Calu3 (cell line): Measurements from ENCODE around the gene ARID1B. TPM values are rescaled to one million over a fixed set of nuclear protein-coding genes. Genes with fewer than 3 reads are reported as not detected.

Experiments
- BruUV-seq: library from RNA; stranded (reverse); fragments of 400-500 nt; replicated peaks from 2 replicates; lab custom pipeline; 2021; lab: Mats Ljungman, UMichigan
- CTCF ChIA-PET: fragments of 300-600 bp; sonication (Branson Sonifier 250); formaldehyde crosslinking; loops from one replicate; lab custom pipeline; 2022; ENCODE audit warnings: antibody characterized with exemption; lab: Charles Lee
- DNase-seq: peaks from one replicate; pipeline ENCODE4 v3.0.0; 2022
- H3K27ac Mint-ChIP-seq: one replicate; pipeline ENCODE4 v1.8.0; 2022; ENCODE audit warnings: mixed read lengths; ENCODE audit not compliant: unreplicated experiment
- H3K27me3 Mint-ChIP-seq: one replicate; pipeline ENCODE4 v1.8.0; 2022; ENCODE audit warnings: mixed read lengths; ENCODE audit not compliant: unreplicated experiment
- H3K36me3 Mint-ChIP-seq: one replicate; pipeline ENCODE4 v1.8.0; 2022; ENCODE audit warnings: mild to moderate bottlenecking, moderate library complexity, mixed read lengths; ENCODE audit not compliant: insufficient read depth, unreplicated experiment
- H3K4me1 Mint-ChIP-seq: one replicate; pipeline ENCODE4 v1.8.0; 2022; ENCODE audit warnings: mild to moderate bottlenecking, low read depth, mixed read lengths; ENCODE audit not compliant: unreplicated experiment
- H3K4me3 Mint-ChIP-seq: one replicate; pipeline ENCODE4 v1.8.0; 2022; ENCODE audit warnings: mild to moderate bottlenecking, low read depth, moderate library complexity, mixed read lengths; ENCODE audit not compliant: unreplicated experiment
- H3K9me3 Mint-ChIP-seq: one replicate; pipeline ENCODE4 v1.8.0; 2022; ENCODE audit warnings: low read depth, mixed read lengths; ENCODE audit not compliant: unreplicated experiment
- intact Hi-C: fragments of 100-400 bp; cut with micrococcal nuclease; formaldehyde crosslinking; loops from one replicate; pipeline ENCODE4 v1.10.0; 2022; ENCODE audit not compliant: unreplicated experiment
- total RNA-seq: library from RNA; stranded (reverse); gene quantifications from 2 replicates; pipeline ENCODE4 v1.2.3, GENCODE V29; 2022
- TF ChIP-seq, protein P1 (sequence below): fragments of 200-600 bp; IDR thresholded peaks from one replicate; pipeline ENCODE4 v1.8.0; 2022; ENCODE audit warnings: antibody characterized with exemption; ENCODE audit not compliant: unreplicated experiment

Gene ARID1B
- total RNA-seq, 1 experiment from 2014 or later: 53.5 TPM

DNA sequence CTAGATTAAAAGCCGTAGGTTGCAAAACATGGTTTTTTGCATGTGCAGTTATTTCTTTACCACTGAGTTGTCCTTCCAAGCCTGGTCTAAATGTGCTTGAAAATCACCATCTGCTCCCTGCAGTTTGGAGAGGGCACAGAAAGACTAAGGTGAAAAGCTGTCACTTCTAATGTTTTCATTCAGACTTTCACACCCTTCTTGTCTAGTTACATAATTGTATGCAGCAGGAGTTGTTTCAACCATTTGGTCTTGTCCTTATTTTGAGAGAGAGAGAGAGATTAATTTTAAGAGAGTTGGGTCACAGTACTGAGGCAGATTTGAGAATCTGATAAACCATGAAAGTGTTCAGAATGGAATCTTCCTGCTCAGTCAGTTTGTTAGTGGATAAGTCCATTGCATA is 82.5 kb downstream of the ARID1B start:
- CTCF ChIA-PET: no interaction called here
- no peak for DNase-seq
- intact Hi-C loops: no loop called here
- no peaks in the 10 kb centered on the region for H3K36me3 Mint-ChIP-seq
- peaks cover 19% of the 10 kb centered on the region for H3K4me1 Mint-ChIP-seq
- H3K27ac Mint-ChIP-seq: no peak overlapping the region
- no TSS peak for BruUV-seq
- H3K4me3 Mint-ChIP-seq: no peak overlapping the region
- no peaks in the 10 kb centered on the region for H3K27me3 Mint-ChIP-seq
- H3K9me3 Mint-ChIP-seq: no peaks in the 10 kb centered on the region
- TF ChIP-seq, protein P1, sequence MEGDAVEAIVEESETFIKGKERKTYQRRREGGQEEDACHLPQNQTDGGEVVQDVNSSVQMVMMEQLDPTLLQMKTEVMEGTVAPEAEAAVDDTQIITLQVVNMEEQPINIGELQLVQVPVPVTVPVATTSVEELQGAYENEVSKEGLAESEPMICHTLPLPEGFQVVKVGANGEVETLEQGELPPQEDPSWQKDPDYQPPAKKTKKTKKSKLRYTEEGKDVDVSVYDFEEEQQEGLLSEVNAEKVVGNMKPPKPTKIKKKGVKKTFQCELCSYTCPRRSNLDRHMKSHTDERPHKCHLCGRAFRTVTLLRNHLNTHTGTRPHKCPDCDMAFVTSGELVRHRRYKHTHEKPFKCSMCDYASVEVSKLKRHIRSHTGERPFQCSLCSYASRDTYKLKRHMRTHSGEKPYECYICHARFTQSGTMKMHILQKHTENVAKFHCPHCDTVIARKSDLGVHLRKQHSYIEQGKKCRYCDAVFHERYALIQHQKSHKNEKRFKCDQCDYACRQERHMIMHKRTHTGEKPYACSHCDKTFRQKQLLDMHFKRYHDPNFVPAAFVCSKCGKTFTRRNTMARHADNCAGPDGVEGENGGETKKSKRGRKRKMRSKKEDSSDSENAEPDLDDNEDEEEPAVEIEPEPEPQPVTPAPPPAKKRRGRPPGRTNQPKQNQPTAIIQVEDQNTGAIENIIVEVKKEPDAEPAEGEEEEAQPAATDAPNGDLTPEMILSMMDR: no peak

DNA sequence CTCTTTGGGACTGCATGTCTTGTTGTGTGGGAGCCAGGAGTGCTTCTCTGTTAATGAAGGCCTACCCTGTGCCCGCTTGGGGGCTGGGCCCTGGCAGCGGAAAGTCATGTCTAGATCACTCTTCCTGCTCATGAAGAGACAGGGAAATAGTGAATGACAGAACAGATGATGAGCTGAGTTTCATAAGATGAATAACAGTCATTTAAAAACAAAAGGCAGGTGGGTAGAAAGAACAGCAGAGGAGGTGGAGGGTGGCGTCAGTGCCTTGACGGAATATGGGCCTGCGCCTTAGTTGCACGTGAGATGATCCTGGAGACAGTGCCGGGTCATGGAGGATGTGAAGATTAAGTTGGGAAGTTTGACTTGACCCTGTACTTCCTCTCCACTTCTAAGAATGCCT is 85.5 kb downstream of the ARID1B start:
- Mint-ChIP-seq H3K9me3 (no peaks in the 10 kb centered on the region), H3K4me1 (peaks cover 25% of the 10 kb centered on the region), H3K36me3 (no peaks in the 10 kb centered on the region), H3K27me3 (no peaks in the 10 kb centered on the region), H3K27ac (no peak overlapping the region), H3K4me3 (no peak overlapping the region)
- CTCF ChIA-PET: no interaction called here
- no TSS peak for BruUV-seq
- intact Hi-C loops: no loop called here
- TF ChIP-seq, protein P1: no peak
- DNase-seq: no peak

DNA sequence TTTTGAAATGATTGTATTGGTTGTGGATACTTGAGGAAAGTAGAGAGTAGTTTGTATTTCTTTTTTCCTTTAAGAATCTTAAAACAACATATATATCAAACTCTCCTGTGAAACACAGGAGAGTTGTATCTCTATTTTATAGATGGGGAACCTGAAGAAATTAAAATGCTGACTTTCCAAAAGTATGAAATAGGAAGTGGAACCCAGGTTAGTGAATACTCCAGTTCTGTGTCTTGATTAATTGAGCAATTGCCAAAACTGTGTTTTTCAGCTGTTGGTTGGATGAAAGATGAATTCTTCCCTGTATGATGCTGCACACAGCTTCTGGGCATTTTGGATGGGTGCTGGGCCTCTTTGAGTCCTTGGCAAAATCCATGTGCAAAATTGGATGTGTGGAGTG is 86.3 kb downstream of the ARID1B start:
- no peaks in the 10 kb centered on the region for H3K36me3 Mint-ChIP-seq
- H3K27me3 Mint-ChIP-seq: no peaks in the 10 kb centered on the region
- no peak for DNase-seq
- H3K4me3 Mint-ChIP-seq: no peak overlapping the region
- no peak overlapping the region for H3K27ac Mint-ChIP-seq
- CTCF ChIA-PET: no interaction called here
- intact Hi-C loops: no loop called here
- peaks cover 25% of the 10 kb centered on the region for H3K4me1 Mint-ChIP-seq
- BruUV-seq: no TSS peak
- H3K9me3 Mint-ChIP-seq: no peaks in the 10 kb centered on the region
- TF ChIP-seq, protein P1: no peak

DNA sequence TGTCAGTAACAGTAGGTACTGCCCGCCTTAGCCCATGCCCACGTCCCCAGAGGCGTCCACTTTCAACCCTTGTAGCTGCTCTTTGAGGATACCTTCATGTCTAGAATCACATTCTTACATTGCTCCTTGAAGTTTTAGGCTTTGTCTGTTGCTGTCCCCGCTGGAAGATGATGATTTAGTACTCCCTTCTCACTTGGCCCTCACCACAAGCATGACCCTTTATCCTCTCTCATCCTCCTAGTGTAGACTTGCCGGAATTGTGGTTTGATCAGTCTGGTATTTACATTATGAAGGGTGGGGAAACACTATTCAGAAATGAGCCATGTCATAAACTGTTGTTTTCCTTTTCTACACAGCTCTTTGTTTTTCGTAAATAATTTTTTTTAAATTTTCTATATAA is 87.4 kb downstream of the ARID1B start:
- CTCF ChIA-PET: no interaction called here

More for the DNA sequence above, 87.4 kb downstream of the ARID1B start:
- Mint-ChIP-seq H3K4me3 (no peak overlapping the region), H3K4me1 (peaks cover 25% of the 10 kb centered on the region), H3K27me3 (no peaks in the 10 kb centered on the region), H3K27ac (no peak overlapping the region), H3K36me3 (no peaks in the 10 kb centered on the region), H3K9me3 (no peaks in the 10 kb centered on the region)
- TF ChIP-seq, protein P1: no peak
- BruUV-seq: no TSS peak
- no peak for DNase-seq
- intact Hi-C loops: no loop called here
